GM12872 (cell line): ENCODE data around the gene CCDC6.

ENCODE experiments used
- TF ChIP-seq, protein P1 (sequence below): IDR thresholded peaks from 3 replicates; pipeline ENCODE4 v1.5.1; 2011; ENCODE audit warnings: low read depth, mild to moderate bottlenecking, low read length, moderate library complexity; ENCODE audit not compliant: insufficient read depth

Gene CCDC6

DNA sequence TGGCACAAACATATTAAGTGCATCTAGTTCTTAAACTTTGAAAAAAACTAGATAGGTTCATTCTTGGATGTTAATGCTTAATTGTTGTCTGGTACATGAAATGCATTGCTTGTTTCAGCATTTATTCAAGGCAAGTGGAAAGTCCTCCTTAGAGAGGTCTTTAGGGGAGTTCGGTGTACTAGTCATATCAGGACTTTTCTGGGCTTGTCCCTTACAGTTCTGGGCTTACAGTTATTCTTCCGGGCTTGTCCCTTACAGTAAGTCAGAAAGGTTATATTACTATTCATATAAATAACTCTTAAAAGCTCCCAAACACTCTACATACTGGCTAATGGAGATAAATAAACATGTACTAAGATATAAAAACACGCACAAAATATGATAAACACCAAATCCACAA is 91.5 kb downstream of the CCDC6 start:
- TF ChIP-seq, protein P1, sequence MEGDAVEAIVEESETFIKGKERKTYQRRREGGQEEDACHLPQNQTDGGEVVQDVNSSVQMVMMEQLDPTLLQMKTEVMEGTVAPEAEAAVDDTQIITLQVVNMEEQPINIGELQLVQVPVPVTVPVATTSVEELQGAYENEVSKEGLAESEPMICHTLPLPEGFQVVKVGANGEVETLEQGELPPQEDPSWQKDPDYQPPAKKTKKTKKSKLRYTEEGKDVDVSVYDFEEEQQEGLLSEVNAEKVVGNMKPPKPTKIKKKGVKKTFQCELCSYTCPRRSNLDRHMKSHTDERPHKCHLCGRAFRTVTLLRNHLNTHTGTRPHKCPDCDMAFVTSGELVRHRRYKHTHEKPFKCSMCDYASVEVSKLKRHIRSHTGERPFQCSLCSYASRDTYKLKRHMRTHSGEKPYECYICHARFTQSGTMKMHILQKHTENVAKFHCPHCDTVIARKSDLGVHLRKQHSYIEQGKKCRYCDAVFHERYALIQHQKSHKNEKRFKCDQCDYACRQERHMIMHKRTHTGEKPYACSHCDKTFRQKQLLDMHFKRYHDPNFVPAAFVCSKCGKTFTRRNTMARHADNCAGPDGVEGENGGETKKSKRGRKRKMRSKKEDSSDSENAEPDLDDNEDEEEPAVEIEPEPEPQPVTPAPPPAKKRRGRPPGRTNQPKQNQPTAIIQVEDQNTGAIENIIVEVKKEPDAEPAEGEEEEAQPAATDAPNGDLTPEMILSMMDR, result no peak

GRCh38 chr10:59812519-59813122 is 93.7 kb downstream of the CCDC6 start:
- TF ChIP-seq, protein P1, result no peak

- TF ChIP-seq, protein P1, result no peak
Measured at GRCh38 chr10:59809644-59809974, 96.7 kb downstream of the CCDC6 start.

- TF ChIP-seq, protein P1, result peak; percentile 90
Measured at GRCh38 chr10:59808896-59809643, 97.3 kb downstream of the CCDC6 start.

GRCh38 chr10:59807629-59808620 is 98.4 kb downstream of the CCDC6 start:
- TF ChIP-seq, protein P1, result no peak

- TF ChIP-seq, protein P1, result peak; percentile 70
Measured at GRCh38 chr10:59805014-59805413, 101.3 kb downstream of the CCDC6 start.

GRCh38 chr10:59804220-59804619 is 102.1 kb downstream of the CCDC6 start:
- TF ChIP-seq, protein P1, result no peak
